HEK293 (cell line): Measurements from ENCODE around the gene S100A14.

ENCODE experiments used
- CTCF ChIP-seq: fragments of 450-650 bp; formaldehyde crosslinking; IDR thresholded peaks from 2 replicates; pipeline ENCODE4 v1.5.1; 2016; ENCODE audit warnings: missing biosample characterization, missing genetic modification characterization
- PRDM1 ChIP-seq: fragments of 450-650 bp; formaldehyde crosslinking; IDR thresholded peaks from 2 replicates; pipeline ENCODE4; 2016; ENCODE audit warnings: missing biosample characterization, missing genetic modification characterization
- REPIN1 ChIP-seq: fragments of 450-650 bp; formaldehyde crosslinking; IDR thresholded peaks from 2 replicates; pipeline ENCODE4 v1.5.1; 2017; ENCODE audit warnings: missing biosample characterization, missing genetic modification characterization, low read depth
- ZBTB44 ChIP-seq: fragments of 450-650 bp; IDR thresholded peaks from 2 replicates; pipeline ENCODE4 v1.5.1; 2018; ENCODE audit warnings: missing biosample characterization, mild to moderate bottlenecking, missing genetic modification characterization
- ZBTB49 ChIP-seq: fragments of 450-650 bp; formaldehyde crosslinking; IDR thresholded peaks from 2 replicates; pipeline ENCODE4 v1.5.1; 2016; ENCODE audit warnings: missing biosample characterization, missing genetic modification characterization, low read depth
- ZNF133 ChIP-seq: fragments of 450-650 bp; formaldehyde crosslinking; IDR thresholded peaks from 2 replicates; pipeline ENCODE4 v1.5.1; 2016; ENCODE audit warnings: missing biosample characterization, missing genetic modification characterization
- ZNF26 ChIP-seq: fragments of 450-650 bp; formaldehyde crosslinking; IDR thresholded peaks from 2 replicates; pipeline ENCODE4 v1.5.1; 2016; ENCODE audit warnings: missing biosample characterization, missing genetic modification characterization
- ZNF488 ChIP-seq: fragments of 450-650 bp; formaldehyde crosslinking; IDR thresholded peaks from 2 replicates; pipeline ENCODE4 v1.5.1; 2016; ENCODE audit warnings: missing biosample characterization, missing genetic modification characterization

GRCh38 chr1:153606194-153606593 is 9.9 kb downstream of the S100A14 start:
- no peak for TF ChIP-seq ZNF488
- no peak for TF ChIP-seq ZBTB49
- TF ChIP-seq ZNF26 = no peak
- no peak for TF ChIP-seq PRDM1
- no peak for TF ChIP-seq CTCF (tag by site-specific recombination)
- TF ChIP-seq REPIN1 (tag by site-specific recombination) = no peak
- no peak for TF ChIP-seq ZBTB44 (tag by site-specific recombination)
- TF ChIP-seq ZNF133 (tag by site-specific recombination) = no peak
